IPS-20b (cell line): ENCODE measurements around the gene CEMIP.

ENCODE experiments used
- H3K27ac ChIP-seq: one replicate; pipeline ENCODE4 v1.5.1; 2013; ENCODE audit warnings: low read length
- H3K27me3 ChIP-seq: 2 replicates; pipeline ENCODE4 v1.6.1; 2013; ENCODE audit warnings: mild to moderate bottlenecking, low read length, inconsistent platforms; ENCODE audit not compliant: insufficient read depth
- H3K36me3 ChIP-seq: 2 replicates; pipeline ENCODE4 v1.6.1; 2013; ENCODE audit warnings: low read depth, mild to moderate bottlenecking, inconsistent platforms, low read length, moderate library complexity; ENCODE audit not compliant: insufficient read depth
- H3K4me1 ChIP-seq: 2 replicates; pipeline ENCODE4 v1.6.1; 2013; ENCODE audit warnings: mild to moderate bottlenecking, control low read depth, inconsistent platforms, low read length, moderate library complexity; ENCODE audit not compliant: insufficient read depth
- H3K4me3 ChIP-seq: 2 replicates; pipeline ENCODE4 v1.5.1; 2013; ENCODE audit warnings: mild to moderate bottlenecking, low read length, inconsistent platforms
- H3K9ac ChIP-seq: 2 replicates; pipeline ENCODE4 v1.6.1; 2013; ENCODE audit warnings: low read depth, mild to moderate bottlenecking, inconsistent platforms, low read length, moderate library complexity
- H3K9me3 ChIP-seq: 2 replicates; pipeline ENCODE4 v1.6.1; 2013; ENCODE audit warnings: mild to moderate bottlenecking, low read depth, low read length, inconsistent platforms; ENCODE audit not compliant: insufficient read depth

Gene CEMIP

DNA sequence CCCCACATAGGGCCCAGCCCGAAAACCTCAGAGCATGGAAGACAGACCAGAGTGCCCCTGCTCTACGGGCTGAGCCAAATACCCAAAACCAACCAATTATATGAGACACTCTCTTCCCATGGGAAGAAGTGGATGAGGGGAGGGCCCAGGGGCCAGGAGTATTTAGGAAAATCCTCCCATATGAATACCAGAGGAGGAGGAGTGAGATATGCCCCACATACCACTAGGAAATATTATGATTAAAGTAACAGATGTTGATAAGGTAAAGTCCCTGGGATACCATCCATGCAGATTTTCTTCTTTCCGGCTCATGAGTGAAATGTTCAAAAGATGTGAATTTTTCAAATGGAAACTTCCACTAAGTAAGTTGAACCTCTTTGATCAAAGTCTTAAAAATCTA, 160.0 kb downstream of the CEMIP start:
- Histone ChIP-seq H3K9me3 (no peaks in the 10 kb centered on the region), H3K4me3 (no peak overlapping the region), H3K27ac (no peak overlapping the region), H3K9ac (no peak overlapping the region), H3K4me1 (peaks cover 4% of the 10 kb centered on the region; the same call in 1 of the 2 replicates), H3K27me3 (no peaks in the 10 kb centered on the region), H3K36me3 (peaks cover 14% of the 10 kb centered on the region; the same call in 1 of the 2 replicates)

DNA sequence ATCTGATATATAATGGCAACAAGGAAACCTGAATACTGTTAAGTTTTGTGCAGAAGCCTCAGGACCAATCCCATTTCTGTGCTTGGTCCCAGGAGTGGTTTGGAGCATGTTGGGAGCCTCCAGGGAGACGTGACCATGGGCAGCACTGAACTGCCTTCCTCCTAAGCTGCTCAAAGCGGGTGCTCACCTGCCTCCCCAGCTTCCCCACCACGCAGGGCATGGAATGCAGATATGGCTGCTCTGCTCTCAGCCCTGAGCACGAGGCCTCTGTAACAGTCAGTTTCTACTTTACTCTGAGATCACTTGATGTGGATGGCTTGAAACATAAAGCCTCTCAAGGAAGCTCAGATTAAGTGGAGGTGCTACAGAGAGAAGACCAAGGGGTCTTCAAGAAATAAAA, 161.2 kb downstream of the CEMIP start:
- Histone ChIP-seq H3K4me1 (no peaks in the 10 kb centered on the region; the same call in 1 of the 2 replicates), H3K36me3 (peaks cover 14% of the 10 kb centered on the region; the same call in 1 of the 2 replicates), H3K27me3 (no peaks in the 10 kb centered on the region), H3K4me3 (no peak overlapping the region), H3K9me3 (no peaks in the 10 kb centered on the region), H3K9ac (no peak overlapping the region), H3K27ac (no peak overlapping the region)

GRCh38 chr15:80940851-80941250, 161.7 kb downstream of the CEMIP start:
- Histone ChIP-seq H3K36me3 (peaks cover 18% of the 10 kb centered on the region), H3K9ac (no peak overlapping the region), H3K9me3 (no peaks in the 10 kb centered on the region), H3K27me3 (no peaks in the 10 kb centered on the region), H3K4me1 (no peaks in the 10 kb centered on the region), H3K27ac (no peak overlapping the region), H3K4me3 (no peak overlapping the region)

DNA sequence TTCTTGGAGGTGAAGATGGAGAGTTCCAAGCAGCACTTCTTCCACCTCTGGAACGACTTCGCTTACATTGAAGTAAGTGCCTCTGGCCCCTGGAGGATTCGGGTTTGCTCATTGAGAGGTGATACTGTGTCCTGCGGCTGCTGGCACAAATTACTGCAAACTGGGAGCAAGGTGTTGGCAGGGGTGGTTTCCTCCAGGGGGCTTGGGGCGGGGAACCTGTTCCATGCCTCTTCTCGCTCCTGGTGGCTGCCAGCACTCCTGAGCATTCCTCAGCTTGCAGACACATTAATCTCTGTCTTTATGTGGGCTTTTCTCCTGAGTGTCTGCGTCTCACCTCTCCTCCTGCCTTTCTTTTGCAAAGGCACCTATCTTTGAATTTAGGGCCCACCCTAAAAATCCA, 163.1 kb downstream of the CEMIP start:
- H3K9ac ChIP-seq: no peak overlapping the region
- peaks cover 33% of the 10 kb centered on the region for H3K36me3 ChIP-seq
- no peaks in the 10 kb centered on the region for H3K9me3 ChIP-seq

GRCh38 chr15:80942746-80943565, 163.8 kb downstream of the CEMIP start:
- H3K4me1 ChIP-seq: no peaks in the 10 kb centered on the region
- H3K36me3 ChIP-seq: peaks cover 40% of the 10 kb centered on the region

More for the DNA sequence above, 163.1 kb downstream of the CEMIP start:
- H3K27me3 ChIP-seq: no peaks in the 10 kb centered on the region
- no peak overlapping the region for H3K27ac ChIP-seq
- H3K4me1 ChIP-seq: no peaks in the 10 kb centered on the region
- H3K4me3 ChIP-seq: no peak overlapping the region

DNA sequence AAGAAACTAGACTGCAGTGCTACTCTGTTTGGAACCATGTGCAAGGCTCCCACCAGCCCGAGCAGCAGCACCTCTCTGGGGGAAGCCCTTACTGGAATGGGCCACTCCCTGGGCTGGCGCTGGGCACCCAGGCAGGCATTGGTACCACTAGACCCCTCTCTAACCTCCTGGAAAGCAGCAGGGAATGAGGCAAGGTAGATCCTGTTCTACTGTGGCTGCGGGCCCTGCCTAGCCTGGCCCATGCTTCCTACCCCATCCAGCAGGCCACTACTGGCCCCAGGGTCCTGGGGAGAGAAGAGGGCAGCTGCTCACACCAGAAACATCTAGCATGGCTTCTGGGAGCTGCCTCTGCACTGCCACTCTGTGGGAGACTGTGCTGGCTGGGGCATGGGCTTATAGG, 165.6 kb downstream of the CEMIP start:
- Histone ChIP-seq H3K4me3 (no peak overlapping the region), H3K4me1 (no peaks in the 10 kb centered on the region), H3K36me3 (peaks cover 55% of the 10 kb centered on the region), H3K9ac (no peak overlapping the region), H3K27ac (no peak overlapping the region), H3K27me3 (no peaks in the 10 kb centered on the region), H3K9me3 (no peaks in the 10 kb centered on the region)

More at GRCh38 chr15:80942746-80943565, 163.8 kb downstream of the CEMIP start:
- Histone ChIP-seq H3K4me3 (no peak overlapping the region), H3K9me3 (no peaks in the 10 kb centered on the region), H3K27ac (no peak overlapping the region), H3K9ac (no peak overlapping the region), H3K27me3 (no peaks in the 10 kb centered on the region)

GRCh38 chr15:80945605-80946004, 166.4 kb downstream of the CEMIP start:
- no peaks in the 10 kb centered on the region for H3K27me3 ChIP-seq
- no peaks in the 10 kb centered on the region for H3K4me1 ChIP-seq
- no peaks in the 10 kb centered on the region for H3K9me3 ChIP-seq
- no peak overlapping the region for H3K9ac ChIP-seq
- H3K4me3 ChIP-seq: no peak overlapping the region
- peaks cover 56% of the 10 kb centered on the region for H3K36me3 ChIP-seq
- no peak overlapping the region for H3K27ac ChIP-seq

GRCh38 chr15:80946576-80946975, 167.4 kb downstream of the CEMIP start:
- Histone ChIP-seq H3K9me3 (no peaks in the 10 kb centered on the region), H3K36me3 (peaks cover 62% of the 10 kb centered on the region), H3K4me1 (no peaks in the 10 kb centered on the region), H3K27me3 (no peaks in the 10 kb centered on the region), H3K4me3 (no peak overlapping the region), H3K9ac (no peak overlapping the region), H3K27ac (no peak overlapping the region)

GRCh38 chr15:80948651-80949292, 169.6 kb downstream of the CEMIP start:
- H3K9me3 ChIP-seq: no peaks in the 10 kb centered on the region
- peaks cover under 1% of the 10 kb centered on the region for H3K4me1 ChIP-seq
- no peaks in the 10 kb centered on the region for H3K27me3 ChIP-seq
- H3K27ac ChIP-seq: no peak overlapping the region
- no peak overlapping the region for H3K9ac ChIP-seq
- H3K36me3 ChIP-seq: peaks cover 58% of the 10 kb centered on the region
- H3K4me3 ChIP-seq: no peak overlapping the region

GRCh38 chr15:80949756-80950155, 170.6 kb downstream of the CEMIP start:
- Histone ChIP-seq H3K9me3 (no peaks in the 10 kb centered on the region), H3K4me1 (peaks cover 11% of the 10 kb centered on the region), H3K4me3 (no peak overlapping the region), H3K9ac (no peak overlapping the region), H3K36me3 (peaks cover 58% of the 10 kb centered on the region), H3K27me3 (no peaks in the 10 kb centered on the region), H3K27ac (no peak overlapping the region)

- H3K9ac ChIP-seq: no peak overlapping the region
- no peak overlapping the region for H3K4me3 ChIP-seq
- no peak overlapping the region for H3K27ac ChIP-seq
- H3K27me3 ChIP-seq: no peaks in the 10 kb centered on the region
- peaks cover 12% of the 10 kb centered on the region for H3K4me1 ChIP-seq
- H3K9me3 ChIP-seq: no peaks in the 10 kb centered on the region
- H3K36me3 ChIP-seq: peaks cover 57% of the 10 kb centered on the region
Measured at GRCh38 chr15:80950291-80951078, 171.3 kb downstream of the CEMIP start.
